HK-2 (cell line): ENCODE results near the gene SLC29A2.
A peak's percentile ranks its signal among the peaks of the same experiment; 100 is the strongest.

Experiments
- DNase-seq: peaks from one replicate; pipeline ENCODE4 v3.0.0-alpha.2; 2018; ENCODE audit not compliant: unreplicated experiment

SLC29A2 gene

GRCh38 chr11:66371627-66372415, at the start of gene SLC29A2:
Gene SLC29A2 (minus strand): TSS chr11:66371760. CDS start chr11:66371591, 169 bp downstream.
- no peak for DNase-seq

- no peak for DNase-seq
These were observed 49.3 kb upstream of the SLC29A2 start, which contains the start of gene NPAS4 for GRCh38 chr11:66420671-66421476. Gene NPAS4 (plus strand): TSS chr11:66421035. CDS start chr11:66421180, 145 bp downstream.

- DNase-seq: no peak
These were observed 48.3 kb upstream of the SLC29A2 start for GRCh38 chr11:66419825-66420224.

- no peak for DNase-seq
These were observed 47.4 kb upstream of the SLC29A2 start for GRCh38 chr11:66418986-66419308.

GRCh38 chr11:66418168-66418985, 46.8 kb upstream of the SLC29A2 start:
- DNase-seq: peak; percentile 73

GRCh38 chr11:66417000-66417399, 45.4 kb upstream of the SLC29A2 start:
- no peak for DNase-seq

- no peak for DNase-seq
These were observed 43.9 kb upstream of the SLC29A2 start for GRCh38 chr11:66415423-66415822.

- no peak for DNase-seq
These were observed 42.8 kb upstream of the SLC29A2 start for GRCh38 chr11:66414120-66414934.

GRCh38 chr11:66413167-66413566, 41.6 kb upstream of the SLC29A2 start:
- no peak for DNase-seq

- no peak for DNase-seq
These were observed 40.5 kb upstream of the SLC29A2 start for GRCh38 chr11:66412110-66412509.

GRCh38 chr11:66411323-66411722, 39.8 kb upstream of the SLC29A2 start:
- DNase-seq: no peak

GRCh38 chr11:66410191-66410590, 38.6 kb upstream of the SLC29A2 start:
- no peak for DNase-seq

- DNase-seq: no peak
These were observed 37.7 kb upstream of the SLC29A2 start for GRCh38 chr11:66409226-66409625.

- DNase-seq: peak; percentile 84
These were observed 37.1 kb upstream of the SLC29A2 start for GRCh38 chr11:66408488-66409214.

GRCh38 chr11:66407651-66408050, 36.1 kb upstream of the SLC29A2 start:
- DNase-seq: no peak

- no peak for DNase-seq
These were observed 22.4 kb upstream of the SLC29A2 start for GRCh38 chr11:66393954-66394353.

GRCh38 chr11:66391322-66391721, 19.8 kb upstream of the SLC29A2 start:
- no peak for DNase-seq

- peak; percentile 38 for DNase-seq
These were observed 17.3 kb upstream of the SLC29A2 start for GRCh38 chr11:66388780-66389386.

GRCh38 chr11:66386171-66387069, 14.9 kb upstream of the SLC29A2 start:
- DNase-seq: peak; percentile 55
